Esophagus squamous epithelium (tissue), 5 donors: ENCODE measurements around the gene ADIPOR2. TPM values are rescaled to one million over a fixed set of nuclear protein-coding genes. Genes with fewer than 3 reads are reported as not detected.

Experiments used
- DNase-seq: peaks from one replicate; lab custom pipeline; 2025; lab: John Stamatoyannopoulos, UW
- H3K27ac ChIP-seq, 4 donors: fragments of 200-600 bp; sonication (generic); one replicate each; pipeline ENCODE4 v1.5.1; 2016 to 2019; ENCODE audit warnings: mild to moderate bottlenecking in 1 of 4
- H3K27me3 ChIP-seq, 4 donors: fragments of 200-600 bp; sonication (generic); 1 replicate in 3 of 4; 2 replicates in 1 of 4; pipeline versions ENCODE4 v1.5.1 to v1.6.0; 2017 to 2021; ENCODE audit warnings: antibody characterized with exemption in 1 of 4
- H3K36me3 ChIP-seq, 3 donors: fragments of 200-600 bp; sonication (generic); one replicate each; pipeline ENCODE4 v1.5.1; 2016 to 2019
- H3K4me1 ChIP-seq, 3 donors: fragments of 200-600 bp; sonication (generic); one replicate each; pipeline ENCODE4 v1.5.1; 2017 to 2019
- H3K4me3 ChIP-seq, 4 donors: fragments of 200-600 bp; sonication (generic); 1 replicate in 3 of 4; 2 replicates in 1 of 4; pipeline ENCODE4 v1.5.1; 2016 to 2019; ENCODE audit warnings: mild to moderate bottlenecking in 2 of 4, moderate library complexity in 1 of 4
- H3K9me3 ChIP-seq, 3 donors: fragments of 200-600 bp; sonication (generic); one replicate each; pipeline ENCODE4 v1.5.1; 2016 to 2019
- CTCF ChIP-seq, 6 experiments: fragments of 450-650 bp in 4 of 6; fragments of 200-600 bp in 2 of 6; sonication (generic) in 2 of 6; IDR thresholded peaks; one replicate each; pipeline ENCODE4 v1.5.1; 2016 to 2019; ENCODE audit warnings: antibody characterized with exemption in 6 of 6, mild to moderate bottlenecking in 4 of 6, moderate library complexity in 4 of 6
- POLR2A ChIP-seq, 4 donors: fragments of 450-650 bp; IDR thresholded peaks; one replicate each; pipeline ENCODE4 v1.6.1; 2017; ENCODE audit warnings: antibody characterized with exemption in 4 of 4, mild to moderate bottlenecking in 4 of 4, moderate library complexity in 3 of 4
- WGBS, 2 donors: methylation state at CpG; one replicate each; pipeline ENCODE4 v1.1.5; 2018; 5-methylcytosine and 5-hydroxymethylcytosine counted together
- intact Hi-C: fragments of 100-400 bp; cut with DNase I; formaldehyde crosslinking; loops from one replicate; pipeline ENCODE4 v1.15.0; 2022
- total RNA-seq, 4 donors: library from RNA; depleted of rRNA; stranded (reverse); fragments of >200 nt; gene quantifications; one replicate each; pipeline ENCODE4 v1.1.0, GENCODE V29; 2016
- donor health status: DM: yes; HTN: yes; CAD: no.

The ADIPOR2 gene
- total RNA-seq, 4 donors from 2014 or later: 29.1 to 49.4 (median 31.1) TPM

- intact Hi-C loops: no loop called here
- 55 to 59% methylated on average over 3 of the region's 3 CpGs for WGBS, 2 donors
- Histone ChIP-seq H3K27me3 (no peaks in the 10 kb centered on the region), H3K9me3 (no peaks in the 10 kb centered on the region), H3K4me1 (peaks cover 0 to 51% (median 17%) of the 10 kb centered on the region in 3 donors), H3K27ac (no peak overlapping the region), H3K4me3 (no peak overlapping the region), H3K36me3 (peaks cover 0 to 27% (median 0%) of the 10 kb centered on the region in 3 donors)
- no peak for DNase-seq
- TF ChIP-seq POLR2A (IDR thresholded peaks at IDR 0.05): no peak
- no peak for TF ChIP-seq CTCF (IDR thresholded peaks at IDR 0.05)
Observed at GRCh38 chr12:1716215-1716862, 25.5 kb downstream of the ADIPOR2 start.

- Histone ChIP-seq H3K9me3 (no peaks in the 10 kb centered on the region), H3K27me3 (no peaks in the 10 kb centered on the region), H3K27ac (no peak overlapping the region), H3K36me3 (peaks cover 0 to 27% (median 0%) of the 10 kb centered on the region in 3 donors), H3K4me3 (no peak overlapping the region), H3K4me1 (peaks cover 0 to 45% (median 11%) of the 10 kb centered on the region in 3 donors)
- DNase-seq: no peak
- no peak for TF ChIP-seq CTCF (IDR thresholded peaks at IDR 0.05)
- TF ChIP-seq POLR2A (IDR thresholded peaks at IDR 0.05): no peak
- intact Hi-C loops: no loop called here
Observed at GRCh38 chr12:1716911-1717310, 26.0 kb downstream of the ADIPOR2 start.

DNA sequence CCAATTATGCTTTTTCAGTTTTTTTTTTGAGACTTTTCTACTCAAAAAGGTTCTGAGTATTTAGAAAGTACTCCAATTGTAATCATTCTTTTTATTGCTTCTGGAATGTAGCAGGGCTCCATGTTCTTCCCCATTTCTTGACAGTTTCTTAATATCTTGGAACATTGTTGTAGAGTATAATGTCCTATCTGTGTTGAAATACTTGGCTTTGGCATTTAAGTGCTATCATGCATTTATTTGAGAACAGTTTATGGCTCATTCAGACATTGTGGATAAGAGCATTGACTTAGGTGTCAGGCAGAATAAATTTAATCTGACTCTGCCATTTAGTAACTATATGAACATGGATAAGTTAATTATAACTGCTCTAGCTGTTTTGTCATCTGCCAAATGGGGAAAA, 28.3 kb downstream of the ADIPOR2 start:
- Histone ChIP-seq H3K36me3 (peaks cover 0 to 17% (median 0%) of the 10 kb centered on the region in 3 donors), H3K27me3 (no peaks in the 10 kb centered on the region), H3K4me3 (no peak overlapping the region), H3K27ac (peak overlapping the region in 1 of 4 donors; percentile 31), H3K9me3 (no peaks in the 10 kb centered on the region), H3K4me1 (peaks cover 0 to 37% (median 11%) of the 10 kb centered on the region in 3 donors)
- intact Hi-C loops: no loop called here
- no peak for DNase-seq
- TF ChIP-seq CTCF (IDR thresholded peaks at IDR 0.05): no peak
- no peak for TF ChIP-seq POLR2A (IDR thresholded peaks at IDR 0.05)

GRCh38 chr12:1720494-1720893, 29.6 kb downstream of the ADIPOR2 start:
- DNase-seq: no peak
- H3K36me3 ChIP-seq: peaks cover 0 to 14% (median 0%) of the 10 kb centered on the region in 3 donors
- H3K4me3 ChIP-seq: no peak overlapping the region
- TF ChIP-seq POLR2A (IDR thresholded peaks at IDR 0.05): no peak
- whole genome bisulfite sequencing, 2 donors: 94 to 97% methylated on average over 3 of the region's 3 CpGs
- H3K27ac ChIP-seq: no peak overlapping the region
- intact Hi-C loops: no loop called here
- no peaks in the 10 kb centered on the region for H3K9me3 ChIP-seq
- H3K27me3 ChIP-seq: no peaks in the 10 kb centered on the region
- peaks cover 0 to 37% (median 11%) of the 10 kb centered on the region in 3 donors for H3K4me1 ChIP-seq

- intact Hi-C loops: no loop called here
- H3K4me3 ChIP-seq: no peak overlapping the region
- DNase-seq: no peak
- H3K9me3 ChIP-seq: no peaks in the 10 kb centered on the region
- no peaks in the 10 kb centered on the region for H3K27me3 ChIP-seq
- no peak overlapping the region for H3K27ac ChIP-seq
- no peak for TF ChIP-seq POLR2A (IDR thresholded peaks at IDR 0.05)
- TF ChIP-seq CTCF (IDR thresholded peaks at IDR 0.05): no peak
- peaks cover 0 to 19% (median 8%) of the 10 kb centered on the region in 3 donors for H3K4me1 ChIP-seq
- WGBS, 2 donors: 81 to 86% methylated on average over 5 to 6 of the region's 6 CpGs
- H3K36me3 ChIP-seq: peaks cover 0 to 22% (median 0%) of the 10 kb centered on the region in 3 donors
Observed at GRCh38 chr12:1723721-1724120, 32.9 kb downstream of the ADIPOR2 start.
